HEK293 (cell line): ENCODE results near the gene ICAM1.

Experiments used
- CTCF ChIA-PET: fragments of 350-600 bp; formaldehyde crosslinking; extraction: SDS; loops from one replicate; lab custom pipeline; 2021; ENCODE audit warnings: antibody characterized with exemption; lab: Yijun Ruan, JAX
- POLR2A ChIA-PET: fragments of 300-600 bp; formaldehyde crosslinking; extraction: SDS; loops from one replicate; lab custom pipeline; 2020; ENCODE audit warnings: antibody characterized with exemption, inconsistent platforms; lab: Yijun Ruan, JAX
- H3K27ac ChIP-seq: fragments of 200-500 bp; sonication (Bioruptor generic); 2 replicates; pipeline ENCODE4 v1.5.1; 2014; ENCODE audit warnings: low read depth, low read length, control low read depth, inconsistent platforms; ENCODE audit errors: extremely low read depth
- H3K36me3 ChIP-seq, 2 experiments: fragments of 200-500 bp in 1 of 2; sonication (Bioruptor generic) in 1 of 2; 1 replicate in 1 of 2; 2 replicates in 1 of 2; pipeline ENCODE4 v1.5.1; 2014 to 2017; ENCODE audit warnings: inconsistent platforms in 2 of 2, low read length in 2 of 2; ENCODE audit not compliant: control insufficient read depth in 2 of 2, insufficient read depth in 1 of 2
- H3K4me1 ChIP-seq: fragments of 200-500 bp; sonication (Bioruptor generic); 2 replicates; pipeline ENCODE4 v1.5.1; 2014; ENCODE audit warnings: mild to moderate bottlenecking, low read length, inconsistent platforms; ENCODE audit not compliant: control insufficient read depth, insufficient read depth
- H3K4me3 ChIP-seq: 2 replicates; pipeline ENCODE4 v1.5.1; 2011; ENCODE audit warnings: low read depth, mild to moderate bottlenecking, control low read depth, low read length, moderate library complexity
- H3K9me3 ChIP-seq: fragments of 200-500 bp; sonication (Bioruptor generic); 2 replicates; pipeline ENCODE4 v1.5.1; 2014; ENCODE audit warnings: low read depth, low read length, inconsistent platforms; ENCODE audit not compliant: control insufficient read depth, insufficient read depth
- PRDM10 ChIP-seq: fragments of 450-650 bp; formaldehyde crosslinking; IDR thresholded peaks from 2 replicates; pipeline ENCODE4 v1.5.1; 2016; ENCODE audit warnings: missing biosample characterization, missing genetic modification characterization
- SP2 ChIP-seq: fragments of 450-650 bp; formaldehyde crosslinking; IDR thresholded peaks from 2 replicates; pipeline ENCODE4 v1.5.1; 2016; ENCODE audit warnings: missing biosample characterization, missing genetic modification characterization
- SP3 ChIP-seq: fragments of 450-650 bp; formaldehyde crosslinking; IDR thresholded peaks from 2 replicates; pipeline ENCODE4 v1.5.1; 2016; ENCODE audit warnings: missing biosample characterization, missing genetic modification characterization
- ZBTB21 ChIP-seq: fragments of 450-650 bp; formaldehyde crosslinking; IDR thresholded peaks from 2 replicates; pipeline ENCODE4 v1.5.1; 2017; ENCODE audit warnings: missing biosample characterization, missing genetic modification characterization
- ZBTB7A ChIP-seq: fragments of 450-650 bp; formaldehyde crosslinking; IDR thresholded peaks from 2 replicates; pipeline ENCODE4 v1.5.1; 2016; ENCODE audit warnings: low read depth, missing biosample characterization, missing genetic modification characterization
- ZIC2 ChIP-seq: fragments of 450-650 bp; formaldehyde crosslinking; IDR thresholded peaks from 2 replicates; pipeline ENCODE4 v1.5.1; 2016; ENCODE audit warnings: missing biosample characterization, missing genetic modification characterization
- ZNF157 ChIP-seq: fragments of 450-650 bp; formaldehyde crosslinking; IDR thresholded peaks from 2 replicates; pipeline ENCODE4 v1.5.1; 2016; ENCODE audit warnings: missing biosample characterization, missing genetic modification characterization
- ZNF18 ChIP-seq: fragments of 450-650 bp; formaldehyde crosslinking; IDR thresholded peaks from 2 replicates; pipeline ENCODE4 v1.5.1; 2016; ENCODE audit warnings: missing biosample characterization, missing genetic modification characterization
- ZNF214 ChIP-seq: fragments of 450-650 bp; formaldehyde crosslinking; IDR thresholded peaks from 2 replicates; pipeline ENCODE4 v1.5.1; 2017; ENCODE audit warnings: missing biosample characterization, mild to moderate bottlenecking, missing genetic modification characterization, borderline replicate concordance
- ZNF280D ChIP-seq: fragments of 450-650 bp; formaldehyde crosslinking; IDR thresholded peaks from 2 replicates; pipeline ENCODE4 v1.5.1; 2016; ENCODE audit warnings: missing biosample characterization, missing genetic modification characterization
- ZNF341 ChIP-seq: fragments of 450-650 bp; formaldehyde crosslinking; IDR thresholded peaks from 2 replicates; pipeline ENCODE4; 2016; ENCODE audit warnings: low read depth, missing biosample characterization, missing genetic modification characterization
- ZNF366 ChIP-seq: fragments of 450-650 bp; formaldehyde crosslinking; conservative IDR thresholded peaks from 2 replicates; pipeline ENCODE4 v1.5.1; 2016; ENCODE audit warnings: missing biosample characterization, missing genetic modification characterization
- ZNF423 ChIP-seq: fragments of 450-650 bp; formaldehyde crosslinking; IDR thresholded peaks from 2 replicates; pipeline ENCODE4 v1.5.1; 2016; ENCODE audit warnings: missing biosample characterization, missing genetic modification characterization
- ZNF600 ChIP-seq: fragments of 450-650 bp; formaldehyde crosslinking; IDR thresholded peaks from 2 replicates; pipeline ENCODE4 v1.5.1; 2016; ENCODE audit warnings: missing biosample characterization, missing genetic modification characterization
- ZNF629 ChIP-seq: fragments of 450-650 bp; formaldehyde crosslinking; IDR thresholded peaks from 2 replicates; pipeline ENCODE4 v1.5.1; 2017; ENCODE audit warnings: missing biosample characterization, missing genetic modification characterization
- TF ChIP-seq, protein P1 (sequence below): fragments of 450-650 bp; formaldehyde crosslinking; IDR thresholded peaks from 2 replicates; pipeline ENCODE4; 2016; ENCODE audit warnings: missing biosample characterization, missing genetic modification characterization
- TF ChIP-seq, protein P2 (sequence below): fragments of 450-650 bp; formaldehyde crosslinking; IDR thresholded peaks from 2 replicates; pipeline ENCODE4 v1.5.1; 2016; ENCODE audit warnings: missing biosample characterization, missing genetic modification characterization, borderline replicate concordance
- TF ChIP-seq, protein P3 (sequence below): fragments of 450-650 bp; formaldehyde crosslinking; IDR thresholded peaks from 2 replicates; pipeline ENCODE4 v1.5.1; 2016; ENCODE audit warnings: missing biosample characterization, missing genetic modification characterization

Gene ICAM1

GRCh38 chr19:10332965-10333757 is 62.2 kb downstream of the ICAM1 start, which contains the start of gene RAVER1 (continued):
- TF ChIP-seq, protein P1, sequence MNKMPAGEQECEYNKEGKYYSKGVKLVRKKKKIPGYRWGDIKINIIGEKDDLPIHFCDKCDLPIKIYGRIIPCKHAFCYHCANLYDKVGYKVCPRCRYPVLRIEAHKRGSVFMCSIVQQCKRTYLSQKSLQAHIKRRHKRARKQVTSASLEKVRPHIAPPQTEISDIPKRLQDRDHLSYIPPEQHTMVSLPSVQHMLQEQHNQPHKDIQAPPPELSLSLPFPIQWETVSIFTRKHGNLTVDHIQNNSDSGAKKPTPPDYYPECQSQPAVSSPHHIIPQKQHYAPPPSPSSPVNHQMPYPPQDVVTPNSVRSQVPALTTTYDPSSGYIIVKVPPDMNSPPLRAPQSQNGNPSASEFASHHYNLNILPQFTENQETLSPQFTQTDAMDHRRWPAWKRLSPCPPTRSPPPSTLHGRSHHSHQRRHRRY (tag by site-specific recombination) = peak; percentile 76; the same call in 1 of the 2 replicates
- TF ChIP-seq ZNF366 (tag by site-specific recombination) = no peak
- TF ChIP-seq SP3 = peak; percentile 92
- TF ChIP-seq ZBTB21 (tag by site-specific recombination) = no peak
- peak; percentile 65 for TF ChIP-seq ZIC2
- TF ChIP-seq ZNF18 (tag by site-specific recombination) = peak; percentile 39; the same call in 1 of the 2 replicates
- peak; percentile 92 for TF ChIP-seq ZNF600
- TF ChIP-seq ZNF280D (tag by site-specific recombination) = peak; percentile 49; the same call in 1 of the 2 replicates

GRCh38 chr19:10333758-10334587 is 63.1 kb downstream of the ICAM1 start:
- ChIA-PET POLR2A (interaction anchor here (0.6 to 2.9 kb wide), 35 partner anchors 10 to 782 kb away, joined by 3 to 32 read pairs (median 4); partner anchors contain the start of genes DNMT1, FDX2, ICAM5 and TYK2), CTCF (interaction anchor here (0.6 to 2.8 kb wide), 12 partner anchors 11 to 410 kb away, joined by 3 to 19 read pairs (median 4); no protein-coding TSS in a partner anchor)
- TF ChIP-seq ZNF157 (tag by site-specific recombination) = no peak
- TF ChIP-seq SP2 = no peak
- TF ChIP-seq ZNF214 (tag by site-specific recombination) = no peak
- TF ChIP-seq, protein P2, sequence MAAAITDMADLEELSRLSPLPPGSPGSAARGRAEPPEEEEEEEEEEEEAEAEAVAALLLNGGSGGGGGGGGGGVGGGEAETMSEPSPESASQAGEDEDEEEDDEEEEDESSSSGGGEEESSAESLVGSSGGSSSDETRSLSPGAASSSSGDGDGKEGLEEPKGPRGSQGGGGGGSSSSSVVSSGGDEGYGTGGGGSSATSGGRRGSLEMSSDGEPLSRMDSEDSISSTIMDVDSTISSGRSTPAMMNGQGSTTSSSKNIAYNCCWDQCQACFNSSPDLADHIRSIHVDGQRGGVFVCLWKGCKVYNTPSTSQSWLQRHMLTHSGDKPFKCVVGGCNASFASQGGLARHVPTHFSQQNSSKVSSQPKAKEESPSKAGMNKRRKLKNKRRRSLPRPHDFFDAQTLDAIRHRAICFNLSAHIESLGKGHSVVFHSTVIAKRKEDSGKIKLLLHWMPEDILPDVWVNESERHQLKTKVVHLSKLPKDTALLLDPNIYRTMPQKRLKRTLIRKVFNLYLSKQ (tag by site-specific recombination) = no peak
- no peak for TF ChIP-seq ZNF629 (tag by site-specific recombination)
- TF ChIP-seq ZNF423 = no peak
- peak; percentile 98 for TF ChIP-seq PRDM10 (tag by site-specific recombination)
- TF ChIP-seq ZBTB7A = no peak
- TF ChIP-seq, protein P3, sequence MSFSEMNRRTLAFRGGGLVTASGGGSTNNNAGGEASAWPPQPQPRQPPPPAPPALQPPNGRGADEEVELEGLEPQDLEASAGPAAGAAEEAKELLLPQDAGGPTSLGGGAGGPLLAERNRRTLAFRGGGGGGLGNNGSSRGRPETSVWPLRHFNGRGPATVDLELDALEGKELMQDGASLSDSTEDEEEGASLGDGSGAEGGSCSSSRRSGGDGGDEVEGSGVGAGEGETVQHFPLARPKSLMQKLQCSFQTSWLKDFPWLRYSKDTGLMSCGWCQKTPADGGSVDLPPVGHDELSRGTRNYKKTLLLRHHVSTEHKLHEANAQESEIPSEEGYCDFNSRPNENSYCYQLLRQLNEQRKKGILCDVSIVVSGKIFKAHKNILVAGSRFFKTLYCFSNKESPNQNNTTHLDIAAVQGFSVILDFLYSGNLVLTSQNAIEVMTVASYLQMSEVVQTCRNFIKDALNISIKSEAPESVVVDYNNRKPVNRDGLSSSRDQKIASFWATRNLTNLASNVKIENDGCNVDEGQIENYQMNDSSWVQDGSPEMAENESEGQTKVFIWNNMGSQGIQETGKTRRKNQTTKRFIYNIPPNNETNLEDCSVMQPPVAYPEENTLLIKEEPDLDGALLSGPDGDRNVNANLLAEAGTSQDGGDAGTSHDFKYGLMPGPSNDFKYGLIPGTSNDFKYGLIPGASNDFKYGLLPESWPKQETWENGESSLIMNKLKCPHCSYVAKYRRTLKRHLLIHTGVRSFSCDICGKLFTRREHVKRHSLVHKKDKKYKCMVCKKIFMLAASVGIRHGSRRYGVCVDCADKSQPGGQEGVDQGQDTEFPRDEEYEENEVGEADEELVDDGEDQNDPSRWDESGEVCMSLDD (tag by site-specific recombination) = no peak
- TF ChIP-seq ZNF341 (tag by site-specific recombination) = peak; percentile 54

More at GRCh38 chr19:10333758-10334587, 63.1 kb downstream of the ICAM1 start:
- H3K27ac ChIP-seq = no peak overlapping the region; the same call in 1 of the 2 replicates
- peaks cover 4 to 30% of the 10 kb centered on the region in 2 experiments; a peak in 2 of 3 replicates for H3K36me3 ChIP-seq
- no peaks in the 10 kb centered on the region for H3K9me3 ChIP-seq
- no peaks in the 10 kb centered on the region for H3K4me1 ChIP-seq
- H3K4me3 ChIP-seq = peak overlapping the region; percentile 92
